H9 (cell line): ENCODE results near the gene UBE2D3. TPM values are rescaled to one million over a fixed set of nuclear protein-coding genes. Genes with fewer than 3 reads are reported as not detected.

Source experiments
- DNase-seq: peaks from one replicate; pipeline ENCODE4 v3.0.0-alpha.2; 2017
- H2AFZ ChIP-seq: one replicate; pipeline ENCODE4 v1.6.1; 2013; ENCODE audit warnings: mild to moderate bottlenecking, low read length, control low read depth, moderate library complexity
- H2AK5ac ChIP-seq: 2 replicates; pipeline ENCODE4 v1.6.1; 2013; ENCODE audit warnings: low read length, control low read depth, mixed read lengths; ENCODE audit not compliant: insufficient read length
- H2BK120ac ChIP-seq: one replicate; pipeline ENCODE4 v1.6.1; 2013; ENCODE audit warnings: low read depth, mild to moderate bottlenecking, low read length, control low read depth, inconsistent platforms; ENCODE audit not compliant: poor library complexity, severe bottlenecking
- H2BK12ac ChIP-seq: 2 replicates; pipeline ENCODE4 v1.6.1; 2013; ENCODE audit warnings: low read length, control low read depth, mixed read lengths, low read depth; ENCODE audit not compliant: insufficient read length
- H2BK15ac ChIP-seq: 2 replicates; pipeline ENCODE4 v1.6.1; 2013; ENCODE audit warnings: low read depth, low read length, control low read depth
- H2BK20ac ChIP-seq: one replicate; pipeline ENCODE4 v1.6.1; 2013; ENCODE audit warnings: low read depth, mild to moderate bottlenecking, low read length, control low read depth, inconsistent platforms; ENCODE audit not compliant: poor library complexity, severe bottlenecking
- H2BK5ac ChIP-seq: 2 replicates; pipeline ENCODE4 v1.6.1; 2013; ENCODE audit warnings: low read length, control low read depth, mixed read lengths; ENCODE audit not compliant: insufficient read length
- H3K14ac ChIP-seq: 2 replicates; pipeline ENCODE4 v1.6.1; 2013; ENCODE audit warnings: low read length, control low read depth; ENCODE audit not compliant: insufficient read depth
- H3K18ac ChIP-seq: 2 replicates; pipeline ENCODE4 v1.6.1; 2013; ENCODE audit warnings: low read depth, mild to moderate bottlenecking, mixed read lengths, low read length, control low read depth; ENCODE audit not compliant: insufficient read length
- H3K23ac ChIP-seq: 2 replicates; pipeline ENCODE4 v1.6.1; 2013; ENCODE audit warnings: low read length, control low read depth, mixed read lengths, low read depth; ENCODE audit not compliant: insufficient read length
- H3K23me2 ChIP-seq: 2 replicates; pipeline ENCODE4 v1.6.1; 2013; ENCODE audit warnings: low read depth, mild to moderate bottlenecking, mixed read lengths, low read length, control low read depth; ENCODE audit not compliant: insufficient read length, poor library complexity, severe bottlenecking
- H3K27ac ChIP-seq: 2 replicates; pipeline ENCODE4 v1.5.1; 2013; ENCODE audit warnings: low read length, control low read depth, mixed read lengths, low read depth; ENCODE audit not compliant: insufficient read length
- H3K27me3 ChIP-seq: 2 replicates; pipeline ENCODE4 v1.6.1; 2013; ENCODE audit warnings: low read length, control low read depth, inconsistent platforms; ENCODE audit not compliant: insufficient read depth
- H3K4ac ChIP-seq: 2 replicates; pipeline ENCODE4 v1.6.1; 2013; ENCODE audit warnings: low read depth, mild to moderate bottlenecking, control low read depth, inconsistent platforms, low read length, moderate library complexity
- H3K4me1 ChIP-seq: 2 replicates; pipeline ENCODE4 v1.6.1; 2013; ENCODE audit warnings: low read length, control low read depth, inconsistent platforms; ENCODE audit not compliant: insufficient read depth
- H3K4me2 ChIP-seq: 2 replicates; pipeline ENCODE4 v1.6.1; 2013; ENCODE audit warnings: low read length, control low read depth, mixed read lengths; ENCODE audit not compliant: insufficient read length, insufficient read depth
- H3K56ac ChIP-seq: 2 replicates; pipeline ENCODE4 v1.6.1; 2013; ENCODE audit warnings: low read depth, mild to moderate bottlenecking, mixed read lengths, low read length, control low read depth; ENCODE audit not compliant: insufficient read length
- H3K79me1 ChIP-seq: 2 replicates; pipeline ENCODE4 v1.6.1; 2013; ENCODE audit warnings: low read depth, mild to moderate bottlenecking, moderate library complexity, low read length, control low read depth, inconsistent platforms; ENCODE audit not compliant: insufficient read depth, poor library complexity, severe bottlenecking
- H3K79me2 ChIP-seq: 2 replicates; pipeline ENCODE4 v1.6.1; 2013; ENCODE audit warnings: low read length, control low read depth, inconsistent platforms; ENCODE audit not compliant: insufficient read depth
- H3K9ac ChIP-seq: 2 replicates; pipeline ENCODE4 v1.6.1; 2013; ENCODE audit warnings: low read length, control low read depth, mixed read lengths; ENCODE audit not compliant: insufficient read length; ENCODE audit errors: extremely low read depth
- H3K9me3 ChIP-seq: one replicate; pipeline ENCODE4 v1.6.1; 2013; ENCODE audit warnings: low read depth, low read length, inconsistent platforms; ENCODE audit not compliant: control insufficient read depth
- H3T11ph ChIP-seq: one replicate; pipeline ENCODE4 v1.6.1; 2013; ENCODE audit warnings: mild to moderate bottlenecking, low read length, control low read depth, inconsistent platforms
- H4K20me1 ChIP-seq: one replicate; pipeline ENCODE4 v1.6.1; 2013; ENCODE audit not compliant: control insufficient read depth, insufficient read length, insufficient read depth
- H4K5ac ChIP-seq: 2 replicates; pipeline ENCODE4 v1.6.1; 2013; ENCODE audit warnings: low read depth, mild to moderate bottlenecking, mixed read lengths, low read length, control low read depth; ENCODE audit not compliant: insufficient read length
- H4K8ac ChIP-seq: replicated peaks from 2 replicates; pipeline ENCODE4 v1.6.1; 2013; ENCODE audit warnings: low read length, control low read depth, mixed read lengths, low read depth; ENCODE audit not compliant: insufficient read length
- H4K91ac ChIP-seq: 2 replicates; pipeline ENCODE4 v1.6.1; 2013; ENCODE audit warnings: low read depth, mild to moderate bottlenecking, moderate library complexity, mixed read lengths, low read length, control low read depth; ENCODE audit not compliant: insufficient read length
- H3K27ac Mint-ChIP-seq, 3 experiments: 2 replicates in 2 of 3; 3 replicates in 1 of 3; pipeline ENCODE4 v1.8.0; 2020 to 2021; ENCODE audit warnings: mixed read lengths in 3 of 3, mild to moderate bottlenecking in 1 of 3, moderate library complexity in 1 of 3
- H3K27me3 Mint-ChIP-seq: 2 replicates; pipeline ENCODE4 v1.8.0; 2021; ENCODE audit warnings: low read depth, mild to moderate bottlenecking, moderate library complexity, mixed read lengths
- H3K36me3 Mint-ChIP-seq, 3 experiments: 2 replicates in 2 of 3; 3 replicates in 1 of 3; pipeline ENCODE4 v1.8.0; 2020 to 2021; ENCODE audit warnings: low read depth in 3 of 3, mixed read lengths in 3 of 3; ENCODE audit not compliant: insufficient read depth in 1 of 3
- H3K4me1 Mint-ChIP-seq, 2 experiments: 2 replicates each; pipeline ENCODE4 v1.8.0; 2020; ENCODE audit warnings: mixed read lengths in 2 of 2
- H3K4me3 Mint-ChIP-seq, 2 experiments: 2 replicates in 1 of 2; 3 replicates in 1 of 2; pipeline ENCODE4 v1.8.0; 2020 to 2021; ENCODE audit warnings: mild to moderate bottlenecking in 2 of 2, mixed read lengths in 2 of 2, moderate library complexity in 1 of 2
- H3K9me3 Mint-ChIP-seq, 2 experiments: 2 replicates in 1 of 2; 3 replicates in 1 of 2; pipeline ENCODE4 v1.8.0; 2020; ENCODE audit warnings: mild to moderate bottlenecking in 2 of 2, mixed read lengths in 2 of 2, moderate library complexity in 1 of 2
- WGBS: extraction: QIAGEN DNeasy Blood & Tissue Kit; methylation state at CpG from one replicate; pipeline ENCODE4 v1.1.7; 2013; ENCODE audit warnings: missing lambda C conversion rate, low lambda C conversion rate, mixed read lengths; ENCODE audit not compliant: insufficient read length; ENCODE audit errors: extremely low coverage; 5-methylcytosine and 5-hydroxymethylcytosine counted together
- total RNA-seq: library from RNA; stranded (reverse); gene quantifications from 2 replicates; pipeline ENCODE4 v1.2.1, GENCODE V29; 2021
- TF ChIP-seq, protein P1 (sequence below): fragments of 200-600 bp; sonication (generic); conservative IDR thresholded peaks from 3 replicates; pipeline ENCODE4 v1.8.0; 2021; ENCODE audit warnings: antibody characterized with exemption, mild to moderate bottlenecking

Gene UBE2D3
- total RNA-seq, 1 experiment from 2014 or later: 378 TPM

DNA sequence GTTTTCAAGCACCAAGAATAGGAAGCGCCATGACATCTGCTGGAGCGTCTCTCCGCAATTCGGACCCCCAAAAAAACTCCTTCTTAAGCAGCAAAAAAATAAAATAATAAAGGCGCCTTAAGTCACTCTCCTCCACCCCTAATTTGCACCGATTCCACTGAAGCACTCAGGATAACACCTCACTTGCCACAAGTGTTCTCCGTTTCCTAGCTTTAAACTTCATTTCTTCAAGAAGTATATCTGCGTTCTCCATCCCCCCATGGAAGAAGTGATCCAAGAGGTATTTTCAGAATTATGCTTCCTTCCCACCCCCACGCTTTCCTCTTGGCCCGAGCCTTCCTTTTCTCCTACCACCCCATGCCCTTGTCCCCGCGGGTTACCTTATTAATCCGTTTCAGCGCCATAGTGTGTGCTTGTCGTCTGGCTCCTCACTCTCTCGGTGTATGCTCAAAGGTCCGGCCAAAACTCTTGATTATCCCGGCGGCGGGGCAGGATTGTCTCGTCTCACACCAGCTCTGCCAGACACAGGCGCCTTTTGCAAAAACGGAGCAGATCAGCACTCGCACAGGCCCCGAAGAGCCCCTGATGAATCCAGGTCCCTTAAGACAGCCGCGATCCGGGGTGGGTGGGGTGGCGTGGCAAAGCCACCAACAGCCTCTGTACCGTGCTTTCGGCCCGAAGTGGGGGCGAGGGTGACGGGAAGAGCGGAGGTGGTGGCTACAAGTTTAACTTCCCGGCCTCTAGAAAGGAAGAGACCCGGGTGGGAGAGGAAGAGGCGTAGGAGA lies 1.1 kb downstream of the UBE2D3 start:
- Mint-ChIP-seq H3K36me3 (peaks cover 3 to 18% (median 5%) of the 10 kb centered on the region in 3 experiments; a peak in 5 of 7 replicates), H3K4me1 (peaks cover 32 to 50% of the 10 kb centered on the region in 2 experiments), H3K27me3 (no peaks in the 10 kb centered on the region), H3K4me3 (no peak overlapping the region), H3K27ac (no peak overlapping the region), H3K9me3 (no peaks in the 10 kb centered on the region; a peak in 1 of 5 replicates)
- Histone ChIP-seq H3K23ac (no peak overlapping the region), H3K79me1 (no peaks in the 10 kb centered on the region), H4K20me1 (peaks cover 2% of the 10 kb centered on the region), H2BK5ac (peak overlapping the region; percentile 9), H3K79me2 (peaks cover 48% of the 10 kb centered on the region; the same call in 1 of the 2 replicates), H3K14ac (peak overlapping the region; percentile 99), H2AK5ac (no peak overlapping the region), H3K4ac (no peak overlapping the region; the same call in 1 of the 2 replicates), H2BK15ac (no peak overlapping the region), H3K18ac (peak overlapping the region; percentile 92), H3K9ac (peak overlapping the region; percentile 93), H3K4me1 (no peaks in the 10 kb centered on the region; the same call in 1 of the 2 replicates), H2BK20ac (no peak overlapping the region), H2BK12ac (no peak overlapping the region), H3K27ac (peak overlapping the region; percentile 89), H4K8ac (no peak overlapping the region), H3K4me2 (peak overlapping the region; percentile 73), H4K5ac (no peak overlapping the region), H3T11ph (no peak overlapping the region), H2BK120ac (no peak overlapping the region), H2AFZ (no peak overlapping the region), H4K91ac (peak overlapping the region; percentile 56), H3K9me3 (no peaks in the 10 kb centered on the region), H3K23me2 (no peaks in the 10 kb centered on the region), H3K56ac (no peak overlapping the region), H3K27me3 (no peaks in the 10 kb centered on the region)
- no peak for DNase-seq
- TF ChIP-seq, protein P1, sequence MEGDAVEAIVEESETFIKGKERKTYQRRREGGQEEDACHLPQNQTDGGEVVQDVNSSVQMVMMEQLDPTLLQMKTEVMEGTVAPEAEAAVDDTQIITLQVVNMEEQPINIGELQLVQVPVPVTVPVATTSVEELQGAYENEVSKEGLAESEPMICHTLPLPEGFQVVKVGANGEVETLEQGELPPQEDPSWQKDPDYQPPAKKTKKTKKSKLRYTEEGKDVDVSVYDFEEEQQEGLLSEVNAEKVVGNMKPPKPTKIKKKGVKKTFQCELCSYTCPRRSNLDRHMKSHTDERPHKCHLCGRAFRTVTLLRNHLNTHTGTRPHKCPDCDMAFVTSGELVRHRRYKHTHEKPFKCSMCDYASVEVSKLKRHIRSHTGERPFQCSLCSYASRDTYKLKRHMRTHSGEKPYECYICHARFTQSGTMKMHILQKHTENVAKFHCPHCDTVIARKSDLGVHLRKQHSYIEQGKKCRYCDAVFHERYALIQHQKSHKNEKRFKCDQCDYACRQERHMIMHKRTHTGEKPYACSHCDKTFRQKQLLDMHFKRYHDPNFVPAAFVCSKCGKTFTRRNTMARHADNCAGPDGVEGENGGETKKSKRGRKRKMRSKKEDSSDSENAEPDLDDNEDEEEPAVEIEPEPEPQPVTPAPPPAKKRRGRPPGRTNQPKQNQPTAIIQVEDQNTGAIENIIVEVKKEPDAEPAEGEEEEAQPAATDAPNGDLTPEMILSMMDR: no peak
- no CpG with 5 or more reads among the region's 38 CpGs for WGBS
